Measurements from ENCODE around the gene PRMT2. TPM values are rescaled to one million over a fixed set of nuclear protein-coding genes. Genes with fewer than 3 reads are reported as not detected.

The PRMT2 gene
- total and polyA plus RNA-seq, 2 donors (not counting 1 experiment from before 2014, with no cell fraction given) = 80.1 to 102 TPM

- peak; percentile 53 for ATAC-seq (ENCODE audit: low read depth)
- peak; percentile 63 for DNase-seq
- Histone ChIP-seq H3K9me3 (ENCODE audit: control extremely low read depth in 1 of 3, control insufficient read depth in 2 of 3, insufficient read depth in 1 of 3, low read length in 2 of 3) (peaks cover 0 to 7% (median 0%) of the 10 kb centered on the region in 3 donors), H3K4me3 (ENCODE audit: control extremely low read depth in 1 of 5, extremely low read depth in 1 of 5, insufficient read depth in 1 of 5, low read depth in 2 of 5, low read length in 4 of 5) (no peak overlapping the region), H2AFZ (ENCODE audit: insufficient read depth, low read depth, low read length, poor library complexity, severe bottlenecking) (no peak overlapping the region), H3K4me1 (ENCODE audit: control insufficient read depth in 2 of 2, insufficient read depth in 2 of 2, low read length in 2 of 2) (no peaks in the 10 kb centered on the region), H3K4me2 (replicated peaks; ENCODE audit: low read depth, low read length, poor library complexity, severe bottlenecking) (peak overlapping the region; percentile 54), H3K36me3 (replicated peaks in 1 of 2; ENCODE audit: control extremely low read depth in 1 of 2, control insufficient read depth in 1 of 2, extremely low read depth in 1 of 2, insufficient read depth in 2 of 2, low read length in 1 of 2) (peaks cover 0 to 7% of the 10 kb centered on the region in 2 experiments), H3K9ac (ENCODE audit: low read length) (no peak overlapping the region), H3K79me2 (ENCODE audit: control insufficient read depth, insufficient read depth, low read length) (no peaks in the 10 kb centered on the region), H3K27ac (ENCODE audit: low read length in 2 of 2) (no peak overlapping the region), H4K20me1 (ENCODE audit: control insufficient read depth, insufficient read depth, low read length, poor library complexity, severe bottlenecking) (no peaks in the 10 kb centered on the region), H3K27me3 (replicated peaks in 1 of 4; ENCODE audit: control extremely low read depth in 1 of 4, control insufficient read depth in 3 of 4, insufficient read depth in 4 of 4, low read length in 3 of 4) (no peaks in the 10 kb centered on the region)
- ChIA-PET CTCF (interaction anchor here (0.6 to 1.0 kb wide), 2 partner anchors 21 to 518 kb away, joined by 3 read pairs; no protein-coding TSS in a partner anchor), POLR2A (no interaction called here)
- TF ChIP-seq EZH2 (IDR thresholded peaks at IDR 0.05; ENCODE audit: borderline replicate concordance, insufficient read depth, low read depth, low read length, poor library complexity, severe bottlenecking) (no peak), CTCF (IDR thresholded peaks at IDR 0.05) (peak; percentile 71)
- H3K27me3 Mint-ChIP-seq = no peaks in the 10 kb centered on the region
- peaks cover 3% of the 10 kb centered on the region for H3K9me3 Mint-ChIP-seq (ENCODE audit: insufficient read depth)
- intact Hi-C loops (cut with micrococcal nuclease) = no loop called here
- no peak overlapping the region for H3K27ac Mint-ChIP-seq
- peaks cover 2% of the 10 kb centered on the region for H3K4me1 Mint-ChIP-seq
- WGBS (ENCODE audit: insufficient coverage) = 69% methylated on average over 16 of the region's 29 CpGs
- peak overlapping the region; percentile 19 for H3K4me3 Mint-ChIP-seq
Observed at GRCh38 chr21:46661211-46661625, 25.7 kb downstream of the PRMT2 start.

GRCh38 chr21:46661642-46662366 is 26.3 kb downstream of the PRMT2 start:
- H3K9me3 Mint-ChIP-seq (ENCODE audit: insufficient read depth) = no peaks in the 10 kb centered on the region
- CTCF ChIA-PET = interaction anchor here (0.6 to 1.0 kb wide), 2 partner anchors 22 to 518 kb away, joined by 3 read pairs; no protein-coding TSS in a partner anchor
- H3K4me3 Mint-ChIP-seq = no peak overlapping the region
- Histone ChIP-seq H3K27me3 (replicated peaks in 1 of 4; ENCODE audit: control extremely low read depth in 1 of 4, control insufficient read depth in 3 of 4, insufficient read depth in 4 of 4, low read length in 3 of 4) (peaks cover 0 to under 1% (median 0%) of the 10 kb centered on the region in 4 experiments), H3K9ac (ENCODE audit: low read length) (no peak overlapping the region), H3K36me3 (replicated peaks in 1 of 2; ENCODE audit: control extremely low read depth in 1 of 2, control insufficient read depth in 1 of 2, extremely low read depth in 1 of 2, insufficient read depth in 2 of 2, low read length in 1 of 2) (peaks cover 0 to 6% of the 10 kb centered on the region in 2 experiments), H3K9me3 (ENCODE audit: control extremely low read depth in 1 of 3, control insufficient read depth in 2 of 3, insufficient read depth in 1 of 3, low read length in 2 of 3) (peaks cover 0 to 7% (median 0%) of the 10 kb centered on the region in 3 donors), H3K4me1 (ENCODE audit: control insufficient read depth in 2 of 2, insufficient read depth in 2 of 2, low read length in 2 of 2) (no peaks in the 10 kb centered on the region), H2AFZ (ENCODE audit: insufficient read depth, low read depth, low read length, poor library complexity, severe bottlenecking) (no peak overlapping the region), H4K20me1 (ENCODE audit: control insufficient read depth, insufficient read depth, low read length, poor library complexity, severe bottlenecking) (no peaks in the 10 kb centered on the region), H3K4me2 (replicated peaks; ENCODE audit: low read depth, low read length, poor library complexity, severe bottlenecking) (peak overlapping the region; percentile 54), H3K27ac (ENCODE audit: low read length in 2 of 2) (no peak overlapping the region), H3K4me3 (ENCODE audit: control extremely low read depth in 1 of 5, extremely low read depth in 1 of 5, insufficient read depth in 1 of 5, low read depth in 2 of 5, low read length in 4 of 5) (no peak overlapping the region), H3K79me2 (ENCODE audit: control insufficient read depth, insufficient read depth, low read length) (no peaks in the 10 kb centered on the region)
- DNase-seq = no peak
- ATAC-seq (ENCODE audit: low read depth) = no peak
- H3K27ac Mint-ChIP-seq = no peak overlapping the region
- 91% methylated on average over 39 of the region's 61 CpGs for WGBS (ENCODE audit: insufficient coverage)
- H3K4me1 Mint-ChIP-seq = peaks cover 2% of the 10 kb centered on the region
- TF ChIP-seq CTCF (IDR thresholded peaks at IDR 0.05) (no peak), EZH2 (IDR thresholded peaks at IDR 0.05; ENCODE audit: borderline replicate concordance, insufficient read depth, low read depth, low read length, poor library complexity, severe bottlenecking) (no peak)
- no peaks in the 10 kb centered on the region for H3K27me3 Mint-ChIP-seq
- intact Hi-C loops (cut with micrococcal nuclease) = no loop called here
- POLR2A ChIA-PET = no interaction called here

Data from B cell (primary cell).